Measurements from ENCODE around the gene MRPL14. TPM values are rescaled to one million over a fixed set of nuclear protein-coding genes. Genes with fewer than 3 reads are reported as not detected.
A peak's percentile ranks its signal among the peaks of the same experiment; 100 is the strongest.

The MRPL14 gene
- total and polyA plus RNA-seq, 9 of the 15 experiments (the other 6 are each of a cell fraction or from before 2014, with no cell fraction given): 126 to 424 (median 165) TPM

DNA sequence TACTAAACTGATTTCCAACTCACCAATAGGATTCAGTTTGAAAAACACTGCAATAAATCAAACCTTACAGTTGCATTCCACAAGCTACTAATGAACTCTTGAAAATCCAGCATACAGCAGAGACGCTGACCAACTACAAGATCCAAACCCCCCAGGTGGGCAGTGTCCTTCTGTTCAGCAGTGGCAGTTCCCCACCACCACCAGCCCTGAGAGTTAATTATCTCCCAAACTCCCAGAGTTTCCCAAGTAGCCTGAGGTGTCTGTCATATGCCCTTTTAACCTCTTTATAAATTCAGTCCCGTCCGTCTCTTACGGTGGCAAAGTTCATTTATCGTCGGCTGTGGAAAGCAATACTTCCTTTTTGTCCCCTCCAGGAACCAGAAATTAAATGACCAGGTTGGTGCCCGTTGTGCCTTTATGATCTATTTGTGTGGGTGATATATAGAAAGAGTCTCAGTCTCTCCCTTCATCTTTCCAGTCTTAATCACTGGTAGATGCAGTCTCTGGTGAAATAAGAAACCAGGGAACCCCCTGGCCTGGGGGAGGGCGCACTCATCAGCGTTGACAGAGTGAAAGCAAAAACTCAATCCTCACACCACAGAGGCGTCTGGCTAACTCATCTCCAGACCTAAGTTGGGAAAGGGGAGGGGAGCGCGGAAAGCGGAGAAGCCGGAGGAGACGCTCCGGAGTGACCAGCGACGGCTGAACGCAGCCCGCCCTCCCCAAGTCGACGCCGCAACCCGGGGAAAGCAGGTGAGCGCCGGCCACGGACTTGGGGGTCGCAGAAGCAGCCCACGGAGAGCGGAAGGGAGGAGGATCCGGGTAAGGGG, 717 bp downstream of the MRPL14 start (continued):
- TF ChIP-seq JUN (IDR thresholded peaks at IDR 0.05; ENCODE audit: borderline replicate concordance, low read depth, low read length): 0 out of 2 replicates have a peak, but pooled peaks have one; percentile 27
- no peak for TF ChIP-seq JUN (CRISPR knock-in tag; IDR thresholded peaks at IDR 0.05; ENCODE audit: borderline replicate concordance)
- TF ChIP-seq CREM (IDR thresholded peaks at IDR 0.05; ENCODE audit: low read depth): 0 out of 2 replicates have a peak, but pooled peaks have one; percentile 16
- no peak for TF ChIP-seq ZNF586 (CRISPR knock-in tag; conservative IDR thresholded peaks at IDR 0.05)
- TF ChIP-seq, protein P1, sequence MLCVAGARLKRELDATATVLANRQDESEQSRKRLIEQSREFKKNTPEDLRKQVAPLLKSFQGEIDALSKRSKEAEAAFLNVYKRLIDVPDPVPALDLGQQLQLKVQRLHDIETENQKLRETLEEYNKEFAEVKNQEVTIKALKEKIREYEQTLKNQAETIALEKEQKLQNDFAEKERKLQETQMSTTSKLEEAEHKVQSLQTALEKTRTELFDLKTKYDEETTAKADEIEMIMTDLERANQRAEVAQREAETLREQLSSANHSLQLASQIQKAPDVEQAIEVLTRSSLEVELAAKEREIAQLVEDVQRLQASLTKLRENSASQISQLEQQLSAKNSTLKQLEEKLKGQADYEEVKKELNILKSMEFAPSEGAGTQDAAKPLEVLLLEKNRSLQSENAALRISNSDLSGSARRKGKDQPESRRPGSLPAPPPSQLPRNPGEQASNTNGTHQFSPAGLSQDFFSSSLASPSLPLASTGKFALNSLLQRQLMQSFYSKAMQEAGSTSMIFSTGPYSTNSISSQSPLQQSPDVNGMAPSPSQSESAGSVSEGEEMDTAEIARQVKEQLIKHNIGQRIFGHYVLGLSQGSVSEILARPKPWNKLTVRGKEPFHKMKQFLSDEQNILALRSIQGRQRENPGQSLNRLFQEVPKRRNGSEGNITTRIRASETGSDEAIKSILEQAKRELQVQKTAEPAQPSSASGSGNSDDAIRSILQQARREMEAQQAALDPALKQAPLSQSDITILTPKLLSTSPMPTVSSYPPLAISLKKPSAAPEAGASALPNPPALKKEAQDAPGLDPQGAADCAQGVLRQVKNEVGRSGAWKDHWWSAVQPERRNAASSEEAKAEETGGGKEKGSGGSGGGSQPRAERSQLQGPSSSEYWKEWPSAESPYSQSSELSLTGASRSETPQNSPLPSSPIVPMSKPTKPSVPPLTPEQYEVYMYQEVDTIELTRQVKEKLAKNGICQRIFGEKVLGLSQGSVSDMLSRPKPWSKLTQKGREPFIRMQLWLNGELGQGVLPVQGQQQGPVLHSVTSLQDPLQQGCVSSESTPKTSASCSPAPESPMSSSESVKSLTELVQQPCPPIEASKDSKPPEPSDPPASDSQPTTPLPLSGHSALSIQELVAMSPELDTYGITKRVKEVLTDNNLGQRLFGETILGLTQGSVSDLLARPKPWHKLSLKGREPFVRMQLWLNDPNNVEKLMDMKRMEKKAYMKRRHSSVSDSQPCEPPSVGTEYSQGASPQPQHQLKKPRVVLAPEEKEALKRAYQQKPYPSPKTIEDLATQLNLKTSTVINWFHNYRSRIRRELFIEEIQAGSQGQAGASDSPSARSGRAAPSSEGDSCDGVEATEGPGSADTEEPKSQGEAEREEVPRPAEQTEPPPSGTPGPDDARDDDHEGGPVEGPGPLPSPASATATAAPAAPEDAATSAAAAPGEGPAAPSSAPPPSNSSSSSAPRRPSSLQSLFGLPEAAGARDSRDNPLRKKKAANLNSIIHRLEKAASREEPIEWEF (CRISPR knock-in tag; IDR thresholded peaks at IDR 0.05): 0 out of 2 replicates have a peak, but pooled peaks have one; percentile 33
- no peak for TF ChIP-seq ZNF41 (CRISPR knock-in tag; conservative IDR thresholded peaks at IDR 0.05)
- no peak for TF ChIP-seq E2F8 (IDR thresholded peaks at IDR 0.05; ENCODE audit: low read depth, partially characterized antibody)
- TF ChIP-seq E2F6 (IDR thresholded peaks at IDR 0.05; ENCODE audit: borderline replicate concordance in 1 of 2, extremely low read depth in 1 of 2, insufficient read depth in 1 of 2, insufficient read length in 1 of 2, low read depth in 1 of 2, low read length in 1 of 2, poor library complexity in 1 of 2, severe bottlenecking in 1 of 2): no peak
- no peak for TF ChIP-seq ZBTB34 (CRISPR knock-in tag; IDR thresholded peaks at IDR 0.05)
- no peak for TF ChIP-seq FOXJ3 (CRISPR knock-in tag; IDR thresholded peaks at IDR 0.05)
- TF ChIP-seq, protein P2, sequence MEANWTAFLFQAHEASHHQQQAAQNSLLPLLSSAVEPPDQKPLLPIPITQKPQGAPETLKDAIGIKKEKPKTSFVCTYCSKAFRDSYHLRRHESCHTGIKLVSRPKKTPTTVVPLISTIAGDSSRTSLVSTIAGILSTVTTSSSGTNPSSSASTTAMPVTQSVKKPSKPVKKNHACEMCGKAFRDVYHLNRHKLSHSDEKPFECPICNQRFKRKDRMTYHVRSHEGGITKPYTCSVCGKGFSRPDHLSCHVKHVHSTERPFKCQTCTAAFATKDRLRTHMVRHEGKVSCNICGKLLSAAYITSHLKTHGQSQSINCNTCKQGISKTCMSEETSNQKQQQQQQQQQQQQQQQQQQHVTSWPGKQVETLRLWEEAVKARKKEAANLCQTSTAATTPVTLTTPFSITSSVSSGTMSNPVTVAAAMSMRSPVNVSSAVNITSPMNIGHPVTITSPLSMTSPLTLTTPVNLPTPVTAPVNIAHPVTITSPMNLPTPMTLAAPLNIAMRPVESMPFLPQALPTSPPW (CRISPR knock-in tag; IDR thresholded peaks at IDR 0.05): no peak
- no peak for TF ChIP-seq KLF13 (tag; IDR thresholded peaks at IDR 0.05; ENCODE audit: borderline replicate concordance, low read depth)
- no peak for TF ChIP-seq ZNF184 (CRISPR knock-in tag; IDR thresholded peaks at IDR 0.05)
- TF ChIP-seq MCM3 (IDR thresholded peaks at IDR 0.05): no peak

Measured in K562 (cell line).